ENCODE results near the gene CCR1. TPM values are rescaled to one million over a fixed set of nuclear protein-coding genes. Genes with fewer than 3 reads are reported as not detected.

Gene CCR1
- total and polyA plus RNA-seq, 5 donors = 1.3 to 10.7 (median 5.8) TPM

DNA sequence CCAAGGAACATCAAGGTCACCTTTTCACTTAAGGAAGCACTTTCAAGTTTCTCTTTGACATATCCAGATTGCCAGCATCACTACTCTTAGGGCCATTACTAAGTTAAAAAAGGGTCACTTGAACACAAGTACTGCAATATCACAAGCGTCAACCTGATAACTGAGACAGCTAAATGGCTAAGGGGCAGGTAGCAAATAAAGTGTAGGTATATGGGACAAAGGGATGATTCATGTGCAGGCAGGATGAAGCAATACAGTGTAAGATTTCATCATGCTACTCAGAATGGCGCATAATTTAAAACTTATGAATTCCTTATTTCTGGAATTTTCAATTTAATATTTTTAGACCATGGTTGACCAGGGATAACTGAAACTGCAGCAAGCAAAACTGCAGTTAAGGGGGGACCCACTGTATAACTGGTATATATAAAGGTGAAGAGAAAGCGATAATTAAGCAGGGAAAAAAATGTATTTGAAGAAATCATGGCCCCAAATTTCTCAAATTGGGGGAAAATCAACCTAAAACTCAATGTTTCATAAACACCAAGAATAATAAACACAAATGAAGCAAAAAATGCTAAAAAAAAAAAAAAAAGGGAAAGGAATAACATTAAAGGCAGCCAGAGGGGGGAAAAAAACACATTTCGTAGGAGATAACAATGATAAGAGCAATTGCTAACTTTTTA lies 13.1 kb downstream of the CCR1 start:
- no peak overlapping the region for H3K4me3 ChIP-seq (ENCODE audit: low read length)
- DNase-seq = no peak
- H3K4me1 ChIP-seq (ENCODE audit: control insufficient read depth, insufficient read depth, low read length) = no peaks in the 10 kb centered on the region
- H3K9me3 ChIP-seq (ENCODE audit: control insufficient read depth, low read length) = peaks cover 2% of the 10 kb centered on the region
- no peaks in the 10 kb centered on the region for H3K27me3 ChIP-seq (ENCODE audit: control insufficient read depth, insufficient read depth)
- intact Hi-C loops (cut with DNase I) = no loop called here
- no peak overlapping the region for H3K27ac ChIP-seq (ENCODE audit: low read length)
- no peak for ATAC-seq
- 80% methylated on average over 4 of the region's 4 CpGs for WGBS

DNA sequence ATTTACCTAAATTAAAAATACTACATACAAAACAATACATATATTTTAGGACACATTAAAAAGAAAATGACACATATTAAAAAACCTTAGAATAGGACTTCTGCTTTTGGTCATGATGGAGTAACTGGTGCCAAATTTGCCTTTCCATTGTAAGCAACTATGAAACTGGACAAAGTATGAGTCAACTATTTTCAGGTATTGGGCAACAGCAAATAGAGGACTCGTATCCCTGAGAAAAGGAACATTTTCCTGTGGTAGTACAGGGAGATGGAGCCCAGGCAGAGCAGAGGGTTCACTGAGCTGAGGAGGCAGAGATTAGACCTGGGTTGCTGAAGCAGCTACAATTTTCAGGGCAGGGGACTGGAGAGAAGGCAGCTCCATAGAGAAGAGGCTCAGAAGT lies 14.7 kb downstream of the CCR1 start:
- 76% methylated on average over 1 of the region's 1 CpG for WGBS
- peaks cover 2% of the 10 kb centered on the region for H3K9me3 ChIP-seq (ENCODE audit: control insufficient read depth, low read length)
- no peaks in the 10 kb centered on the region for H3K4me1 ChIP-seq (ENCODE audit: control insufficient read depth, insufficient read depth, low read length)
- no peak for DNase-seq
- no peaks in the 10 kb centered on the region for H3K27me3 ChIP-seq (ENCODE audit: control insufficient read depth, insufficient read depth)
- intact Hi-C loops (cut with DNase I) = no loop called here
- no peak overlapping the region for H3K4me3 ChIP-seq (ENCODE audit: low read length)
- no peak for ATAC-seq
- H3K27ac ChIP-seq (ENCODE audit: low read length) = no peak overlapping the region

DNA sequence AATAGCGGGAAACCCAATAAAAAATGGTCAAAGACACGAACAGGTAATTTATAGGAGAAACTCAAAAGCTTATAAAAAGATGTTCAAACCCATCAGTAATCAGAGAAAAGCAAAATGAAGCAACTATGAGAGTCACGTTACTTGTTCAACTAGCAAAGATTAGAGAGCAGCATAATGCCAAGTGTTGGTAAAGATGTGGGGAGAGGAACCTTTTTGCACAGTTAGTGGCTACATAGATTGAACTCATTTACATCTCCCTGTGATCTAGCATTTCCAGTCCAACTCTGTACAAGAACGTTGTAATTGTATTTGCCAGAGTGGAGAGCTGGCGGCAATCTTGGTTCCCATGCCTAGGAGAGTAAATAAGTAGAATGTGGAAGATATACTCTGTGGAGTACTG lies 15.2 kb downstream of the CCR1 start:
- H3K4me3 ChIP-seq (ENCODE audit: low read length) = no peak overlapping the region
- DNase-seq = no peak
- H3K9me3 ChIP-seq (ENCODE audit: control insufficient read depth, low read length) = peaks cover 2% of the 10 kb centered on the region
- H3K27ac ChIP-seq (ENCODE audit: low read length) = no peak overlapping the region
- no peaks in the 10 kb centered on the region for H3K27me3 ChIP-seq (ENCODE audit: control insufficient read depth, insufficient read depth)
- no peaks in the 10 kb centered on the region for H3K4me1 ChIP-seq (ENCODE audit: control insufficient read depth, insufficient read depth, low read length)
- intact Hi-C loops (cut with DNase I) = no loop called here
- 80% methylated on average over 5 of the region's 5 CpGs for WGBS
- ATAC-seq = no peak

DNA sequence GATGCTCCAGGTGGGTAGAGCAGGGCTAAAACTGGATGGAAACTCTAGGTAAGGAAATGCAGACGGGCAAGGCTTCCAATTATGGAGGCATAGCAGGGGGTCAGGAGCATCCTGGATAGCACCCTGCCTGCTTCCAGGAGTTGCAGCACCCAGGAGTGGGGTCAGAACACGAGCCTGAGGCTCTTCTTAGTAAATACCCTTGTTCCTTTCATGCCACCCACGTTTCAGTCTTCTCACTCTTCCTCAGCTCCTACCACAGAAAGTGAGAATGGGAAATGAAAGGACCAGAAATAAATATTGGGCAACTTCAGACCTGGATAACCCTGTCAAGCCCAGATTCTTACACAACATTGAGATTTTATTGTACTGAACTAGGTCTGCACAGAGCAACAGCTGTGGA lies 16.4 kb downstream of the CCR1 start:
- Histone ChIP-seq H3K27me3 (ENCODE audit: control insufficient read depth, insufficient read depth) (no peaks in the 10 kb centered on the region), H3K4me1 (ENCODE audit: control insufficient read depth, insufficient read depth, low read length) (no peaks in the 10 kb centered on the region), H3K27ac (ENCODE audit: low read length) (no peak overlapping the region), H3K4me3 (ENCODE audit: low read length) (no peak overlapping the region), H3K9me3 (ENCODE audit: control insufficient read depth, low read length) (peaks cover 2% of the 10 kb centered on the region)
- DNase-seq (no peak), ATAC-seq (no peak)
- intact Hi-C loops (cut with DNase I) = no loop called here
- 31% methylated on average over 3 of the region's 3 CpGs for WGBS

DNA sequence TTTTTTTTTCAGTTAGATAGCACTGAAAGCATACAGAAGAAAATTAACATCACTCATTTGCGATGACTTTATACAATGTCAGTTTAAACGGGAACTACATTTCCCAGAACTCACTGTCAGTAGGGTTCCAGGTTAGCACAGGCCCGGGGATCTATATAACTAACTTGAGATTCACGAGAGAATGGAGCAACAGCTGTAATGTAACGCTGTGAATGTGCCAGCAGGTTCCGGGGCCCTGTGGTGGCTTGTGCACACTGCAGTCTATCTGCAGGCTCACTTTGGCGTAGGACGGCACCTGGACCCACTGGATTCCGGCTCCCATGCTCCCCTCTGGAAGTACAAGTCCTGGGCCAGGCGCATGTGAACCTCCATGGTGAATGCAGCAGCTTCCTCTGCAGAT lies 19.4 kb downstream of the CCR1 start:
- DNase-seq (no peak), ATAC-seq (no peak)
- H3K4me3 ChIP-seq (ENCODE audit: low read length) = no peak overlapping the region
- H3K4me1 ChIP-seq (ENCODE audit: control insufficient read depth, insufficient read depth, low read length) = no peaks in the 10 kb centered on the region
- intact Hi-C loops (cut with DNase I) = no loop called here
- 92% methylated on average over 10 of the region's 10 CpGs for WGBS
- H3K9me3 ChIP-seq (ENCODE audit: control insufficient read depth, low read length) = no peaks in the 10 kb centered on the region
- no peaks in the 10 kb centered on the region for H3K27me3 ChIP-seq (ENCODE audit: control insufficient read depth, insufficient read depth)
- H3K27ac ChIP-seq (ENCODE audit: low read length) = no peak overlapping the region

DNA sequence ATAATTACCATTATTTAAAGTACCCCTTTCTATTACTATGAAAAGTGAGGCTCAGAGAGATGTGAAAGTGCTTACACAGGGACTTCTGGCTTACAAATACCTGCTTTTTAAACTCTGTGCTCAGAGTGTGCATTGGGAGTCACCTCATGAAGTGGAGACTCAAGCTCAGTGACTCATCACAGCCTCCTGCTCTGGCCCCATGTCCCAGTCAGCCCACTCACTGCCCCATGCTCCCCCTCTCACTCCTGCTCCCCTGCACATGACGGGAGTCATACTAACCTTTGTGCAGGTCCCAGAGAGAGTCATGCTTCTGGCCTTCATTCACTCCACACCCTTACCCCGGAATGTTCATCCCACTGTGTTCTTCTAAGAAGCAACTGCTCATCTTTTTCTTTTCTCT lies 20.2 kb downstream of the CCR1 start:
- WGBS = 81% methylated on average over 2 of the region's 2 CpGs
- ATAC-seq (no peak), DNase-seq (no peak)
- Histone ChIP-seq H3K4me3 (ENCODE audit: low read length) (no peak overlapping the region), H3K9me3 (ENCODE audit: control insufficient read depth, low read length) (no peaks in the 10 kb centered on the region), H3K4me1 (ENCODE audit: control insufficient read depth, insufficient read depth, low read length) (no peaks in the 10 kb centered on the region), H3K27ac (ENCODE audit: low read length) (no peak overlapping the region), H3K27me3 (ENCODE audit: control insufficient read depth, insufficient read depth) (no peaks in the 10 kb centered on the region)
- intact Hi-C loops (cut with DNase I) = no loop called here

DNA sequence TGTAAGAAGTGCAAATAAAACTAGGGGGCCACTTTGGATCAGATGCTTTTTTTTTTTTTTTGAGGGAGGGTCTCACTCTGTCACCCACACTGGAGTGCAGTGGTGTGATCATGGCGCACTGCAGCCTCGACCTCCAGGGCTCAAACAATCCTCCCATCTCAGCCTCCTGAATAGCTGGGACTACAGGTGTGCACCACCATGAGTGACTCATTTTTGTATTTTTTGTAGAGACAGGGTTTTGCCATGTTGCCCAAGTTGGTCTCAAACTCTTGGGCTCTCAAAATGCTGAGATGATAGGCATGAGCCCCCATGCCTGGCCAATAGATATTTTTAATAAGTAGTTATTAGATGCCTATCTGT lies 20.8 kb downstream of the CCR1 start:
- WGBS = 98% methylated on average over 2 of the region's 2 CpGs
- intact Hi-C loops (cut with DNase I) = no loop called here
- H3K4me3 ChIP-seq (ENCODE audit: low read length) = no peak overlapping the region
- no peaks in the 10 kb centered on the region for H3K9me3 ChIP-seq (ENCODE audit: control insufficient read depth, low read length)
- H3K27me3 ChIP-seq (ENCODE audit: control insufficient read depth, insufficient read depth) = no peaks in the 10 kb centered on the region
- H3K4me1 ChIP-seq (ENCODE audit: control insufficient read depth, insufficient read depth, low read length) = no peaks in the 10 kb centered on the region
- DNase-seq (no peak), ATAC-seq (no peak)
- H3K27ac ChIP-seq (ENCODE audit: low read length) = no peak overlapping the region

DNA sequence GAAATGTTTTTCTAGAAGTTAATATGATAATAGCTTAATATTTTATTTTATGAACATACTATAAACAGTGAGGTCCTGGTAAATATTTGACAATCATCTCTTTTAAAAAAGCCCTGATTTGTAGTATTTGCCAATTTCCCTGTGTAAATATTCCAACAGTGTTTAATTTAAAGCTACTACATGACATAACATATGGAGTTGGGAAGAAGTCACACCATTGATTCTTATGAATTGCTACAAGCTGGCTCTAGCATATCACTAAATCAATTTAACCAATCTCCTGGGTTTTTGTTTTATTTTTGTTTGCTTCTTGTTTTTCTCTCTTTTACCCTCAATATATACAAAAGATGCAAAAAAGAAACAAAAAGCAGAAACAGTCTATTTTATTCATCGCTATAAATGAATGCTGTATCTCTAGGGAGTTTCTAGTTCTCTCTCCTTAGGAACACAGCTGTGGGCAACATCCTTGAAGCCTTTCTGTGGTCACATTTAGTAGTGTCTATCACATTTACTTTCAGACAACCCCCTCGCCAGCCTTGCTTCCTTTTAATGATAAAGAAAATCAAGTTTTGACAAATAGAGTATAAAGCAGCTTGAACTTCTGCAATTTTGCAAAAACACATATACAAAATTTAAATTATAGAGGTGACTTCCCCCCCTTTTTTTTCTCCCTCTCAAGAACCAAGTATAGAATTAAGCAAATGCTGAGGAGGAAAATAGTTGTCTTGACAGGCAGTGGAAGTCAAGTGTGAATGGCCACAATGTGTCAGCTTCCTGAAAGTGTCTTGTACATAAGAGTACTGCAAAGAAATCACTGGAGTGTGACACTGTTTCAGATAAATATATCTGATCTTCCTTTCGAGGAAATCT lies 21.4 kb downstream of the CCR1 start:
- Histone ChIP-seq H3K4me3 (ENCODE audit: low read length) (no peak overlapping the region), H3K27me3 (ENCODE audit: control insufficient read depth, insufficient read depth) (no peaks in the 10 kb centered on the region), H3K4me1 (ENCODE audit: control insufficient read depth, insufficient read depth, low read length) (no peaks in the 10 kb centered on the region), H3K27ac (ENCODE audit: low read length) (no peak overlapping the region), H3K9me3 (ENCODE audit: control insufficient read depth, low read length) (no peaks in the 10 kb centered on the region)
- no peak for ATAC-seq
- DNase-seq = no peak
- intact Hi-C loops (cut with DNase I) = no loop called here
- 47% methylated on average over 3 of the region's 3 CpGs for WGBS

DNA sequence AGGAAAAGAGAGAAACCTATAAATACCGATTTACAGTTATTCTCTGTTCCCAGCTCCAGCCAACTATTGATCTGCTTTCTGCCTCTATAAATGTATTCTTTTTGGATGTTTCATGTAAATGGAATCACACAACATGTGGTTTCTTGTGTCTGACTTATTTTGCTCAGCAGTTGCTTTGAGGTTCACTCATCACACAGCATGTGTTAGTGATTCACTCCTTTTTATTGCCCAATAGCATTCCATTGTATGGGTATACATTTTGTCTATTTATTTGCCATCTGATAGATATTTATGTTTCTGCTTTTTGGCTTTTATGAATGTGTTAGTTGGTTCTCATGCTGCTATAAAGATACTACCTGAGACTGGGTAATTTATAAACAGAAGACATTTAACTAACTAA lies 23.6 kb downstream of the CCR1 start:
- Histone ChIP-seq H3K4me1 (ENCODE audit: control insufficient read depth, insufficient read depth, low read length) (no peaks in the 10 kb centered on the region), H3K9me3 (ENCODE audit: control insufficient read depth, low read length) (no peaks in the 10 kb centered on the region), H3K4me3 (ENCODE audit: low read length) (no peak overlapping the region), H3K27me3 (ENCODE audit: control insufficient read depth, insufficient read depth) (no peaks in the 10 kb centered on the region), H3K27ac (ENCODE audit: low read length) (no peak overlapping the region)
- no peak for DNase-seq
- ATAC-seq = no peak
- 93% methylated on average over 1 of the region's 1 CpG for WGBS
- intact Hi-C loops (cut with DNase I) = no loop called here

DNA sequence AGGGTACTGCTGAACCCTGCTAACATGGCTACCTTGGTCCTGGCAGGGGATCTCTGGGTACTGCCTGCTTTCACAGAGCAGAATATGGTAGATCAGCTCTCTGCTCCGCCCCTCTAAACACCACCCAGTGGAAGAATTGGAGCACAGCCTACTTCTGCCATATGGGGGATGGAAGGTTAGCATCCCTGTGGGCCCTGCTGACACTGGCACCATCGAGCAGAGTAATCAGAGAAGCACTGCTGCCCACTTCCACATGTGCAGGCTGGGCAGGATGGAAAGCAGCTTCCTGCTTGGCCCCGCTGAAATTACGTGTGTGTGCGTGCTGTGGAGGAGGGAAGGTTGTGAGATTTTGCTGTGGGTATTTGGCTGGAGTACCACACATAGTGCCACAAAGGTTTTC lies 24.8 kb downstream of the CCR1 start:
- Histone ChIP-seq H3K4me1 (ENCODE audit: control insufficient read depth, insufficient read depth, low read length) (no peaks in the 10 kb centered on the region), H3K27ac (ENCODE audit: low read length) (no peak overlapping the region), H3K27me3 (ENCODE audit: control insufficient read depth, insufficient read depth) (no peaks in the 10 kb centered on the region), H3K9me3 (ENCODE audit: control insufficient read depth, low read length) (no peaks in the 10 kb centered on the region), H3K4me3 (ENCODE audit: low read length) (no peak overlapping the region)
- ATAC-seq (no peak), DNase-seq (no peak)
- intact Hi-C loops (cut with DNase I) = no loop called here
- 56% methylated on average over 5 of the region's 5 CpGs for WGBS

DNA sequence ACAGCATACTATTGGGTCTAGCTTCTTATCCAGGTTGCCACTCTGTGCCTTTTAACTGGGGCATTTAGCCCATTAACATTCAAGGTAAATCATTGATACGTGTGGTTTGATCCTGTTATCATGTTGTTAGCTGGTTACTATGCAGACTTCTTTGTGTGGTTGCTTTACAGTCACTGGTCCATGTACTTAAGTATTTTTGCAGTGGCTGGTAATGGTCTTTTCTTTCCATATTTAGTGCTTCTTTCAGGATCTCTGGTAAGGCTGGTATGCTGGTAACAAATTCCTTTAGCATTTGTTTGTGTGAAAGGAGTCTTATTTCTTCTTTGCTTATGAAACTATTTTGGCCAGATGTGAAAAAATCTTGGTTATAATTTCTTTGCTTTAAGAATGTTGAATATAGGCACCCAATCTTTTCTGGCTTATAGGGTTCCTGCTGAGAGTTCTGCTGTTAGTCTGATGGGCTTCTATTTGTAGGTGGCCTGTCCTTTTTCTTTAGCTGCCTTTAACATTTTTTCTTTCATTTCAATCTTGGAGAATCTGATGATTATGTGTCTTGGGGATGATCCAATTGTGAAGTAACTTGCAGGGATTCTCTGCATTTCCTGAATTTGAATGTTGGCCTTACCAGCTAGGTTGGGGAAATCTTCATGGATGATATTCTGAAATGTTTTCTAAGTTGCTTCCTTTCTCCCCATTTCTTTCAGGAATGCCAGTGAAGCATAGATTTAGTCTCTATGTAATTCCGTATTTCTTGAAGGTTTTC lies 39.3 kb downstream of the CCR1 start:
- no peaks in the 10 kb centered on the region for H3K9me3 ChIP-seq (ENCODE audit: control insufficient read depth, low read length)
- 74% methylated on average over 2 of the region's 2 CpGs for WGBS
- H3K27me3 ChIP-seq (ENCODE audit: control insufficient read depth, insufficient read depth) = no peaks in the 10 kb centered on the region
- no peak overlapping the region for H3K4me3 ChIP-seq (ENCODE audit: low read length)
- H3K27ac ChIP-seq (ENCODE audit: low read length) = no peak overlapping the region
- no peak for ATAC-seq
- no peak for DNase-seq
- no peaks in the 10 kb centered on the region for H3K4me1 ChIP-seq (ENCODE audit: control insufficient read depth, insufficient read depth, low read length)
- intact Hi-C loops (cut with DNase I) = no loop called here
